Peyer's patch (tissue), 4 donors: ENCODE data around the gene NPEPPS.
"Not testable (repeated sequence)": the region's sequence is repeated elsewhere in the genome, so short reads cannot be mapped to it uniquely, and the experiment has no call there.

Experiments used
- POLR2A ChIP-seq, 2 donors: fragments of 450-650 bp; IDR thresholded peaks; one replicate each; pipeline ENCODE4 v1.5.1; 2017; ENCODE audit warnings: antibody characterized with exemption in 2 of 2, mild to moderate bottlenecking in 2 of 2, moderate library complexity in 2 of 2
- TF ChIP-seq, protein P1 (sequence below), 6 experiments: fragments of 450-650 bp in 4 of 6; fragments of 200-600 bp in 2 of 6; sonication (generic) in 1 of 6; IDR thresholded peaks; one replicate each; pipeline ENCODE4 v1.5.1; 2017 to 2019; ENCODE audit warnings: antibody characterized with exemption in 6 of 6, mild to moderate bottlenecking in 3 of 6, moderate library complexity in 1 of 6

DNA sequence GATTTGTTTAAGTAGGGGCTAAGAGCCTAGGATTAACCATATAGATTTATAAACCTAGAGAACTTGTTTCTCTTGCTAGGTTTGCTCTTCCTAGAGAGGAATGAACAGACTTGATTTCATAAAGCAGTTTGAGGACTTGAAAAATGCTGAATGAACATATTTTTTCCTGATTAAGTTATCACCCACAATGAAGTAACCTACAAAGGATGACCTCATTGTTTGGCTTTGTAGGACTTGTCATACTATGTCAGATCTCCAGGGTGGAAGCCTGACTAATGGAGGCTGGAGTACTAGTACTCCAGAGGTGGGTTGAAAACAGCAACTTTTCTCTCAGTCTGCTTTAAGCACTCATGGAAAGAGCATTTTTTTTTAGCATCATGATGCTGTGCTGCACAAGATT, 12.0 kb upstream of the NPEPPS start:
- TF ChIP-seq POLR2A (IDR thresholded peaks at IDR 0.05): not testable (repeated sequence)
- TF ChIP-seq, protein P1, sequence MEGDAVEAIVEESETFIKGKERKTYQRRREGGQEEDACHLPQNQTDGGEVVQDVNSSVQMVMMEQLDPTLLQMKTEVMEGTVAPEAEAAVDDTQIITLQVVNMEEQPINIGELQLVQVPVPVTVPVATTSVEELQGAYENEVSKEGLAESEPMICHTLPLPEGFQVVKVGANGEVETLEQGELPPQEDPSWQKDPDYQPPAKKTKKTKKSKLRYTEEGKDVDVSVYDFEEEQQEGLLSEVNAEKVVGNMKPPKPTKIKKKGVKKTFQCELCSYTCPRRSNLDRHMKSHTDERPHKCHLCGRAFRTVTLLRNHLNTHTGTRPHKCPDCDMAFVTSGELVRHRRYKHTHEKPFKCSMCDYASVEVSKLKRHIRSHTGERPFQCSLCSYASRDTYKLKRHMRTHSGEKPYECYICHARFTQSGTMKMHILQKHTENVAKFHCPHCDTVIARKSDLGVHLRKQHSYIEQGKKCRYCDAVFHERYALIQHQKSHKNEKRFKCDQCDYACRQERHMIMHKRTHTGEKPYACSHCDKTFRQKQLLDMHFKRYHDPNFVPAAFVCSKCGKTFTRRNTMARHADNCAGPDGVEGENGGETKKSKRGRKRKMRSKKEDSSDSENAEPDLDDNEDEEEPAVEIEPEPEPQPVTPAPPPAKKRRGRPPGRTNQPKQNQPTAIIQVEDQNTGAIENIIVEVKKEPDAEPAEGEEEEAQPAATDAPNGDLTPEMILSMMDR (IDR thresholded peaks at IDR 0.05): not testable (repeated sequence)
